ENCODE results near the gene CACNA1H. TPM values are rescaled to one million over a fixed set of nuclear protein-coding genes. Genes with fewer than 3 reads are reported as not detected.
A peak's percentile ranks its signal among the peaks of the same experiment; 100 is the strongest.
"Not testable (repeated sequence)": the region's sequence is repeated elsewhere in the genome, so short reads cannot be mapped to it uniquely, and the experiment has no call there.

Gene CACNA1H
- total RNA-seq, 1 experiment from 2014 or later = 31.1 TPM

- DNase-seq (ENCODE audit: low read depth, low spot score); intact Hi-C loops (cut with micrococcal nuclease; ENCODE audit: unreplicated experiment); H3K27me3 ChIP-seq (ENCODE audit: control insufficient read depth, insufficient read depth, low read length); in situ Hi-C loops (cut with HindIII; ENCODE audit: low pct_unique_long_range_greater_than_20kb, low sequenced_read_pairs); H3K4me1 ChIP-seq (ENCODE audit: control insufficient read depth, insufficient read depth, low read length); H3K27ac ChIP-seq (ENCODE audit: low read length); H3K9me3 ChIP-seq (ENCODE audit: control insufficient read depth, insufficient read depth, low read depth, low read length); H3K36me3 ChIP-seq (ENCODE audit: control insufficient read depth, insufficient read depth, low read length); H3K4me3 ChIP-seq (ENCODE audit: low read depth in 2 of 2, low read length in 2 of 2); CTCF ChIA-PET; BruUV-seq (replicated peaks): not testable (repeated sequence)
- POLR2A ChIA-PET = interaction anchor here (0.6 kb wide), 1 partner anchor 135 kb away, joined by 4 read pairs; no protein-coding TSS in a partner anchor
- ATAC-seq = peak; percentile 66
Measured at GRCh38 chr16:1238909-1239308, 86.0 kb downstream of the CACNA1H start.

DNA sequence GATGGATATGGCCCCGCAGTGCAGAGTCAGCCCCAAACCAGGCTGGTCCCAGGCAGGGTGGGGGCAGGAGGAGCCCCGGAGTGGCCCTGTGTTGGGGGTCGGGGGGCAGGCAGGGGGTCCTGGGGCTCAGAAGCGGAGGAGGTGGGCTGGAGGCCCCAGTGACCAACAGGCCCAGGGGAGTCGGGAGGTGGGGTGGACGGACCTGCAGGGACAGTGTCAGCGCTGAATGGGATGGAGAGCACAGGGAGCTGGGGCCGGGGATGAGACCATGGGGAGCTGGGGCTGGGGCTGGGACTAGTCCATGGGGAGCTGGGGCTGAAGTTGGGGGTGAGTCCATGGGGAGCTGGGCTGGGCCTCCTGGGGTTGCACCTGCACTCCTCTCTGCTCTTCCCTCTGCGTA lies 86.7 kb downstream of the CACNA1H start:
- H3K36me3 ChIP-seq (ENCODE audit: control insufficient read depth, insufficient read depth, low read length); in situ Hi-C loops (cut with HindIII; ENCODE audit: low pct_unique_long_range_greater_than_20kb, low sequenced_read_pairs); H3K9me3 ChIP-seq (ENCODE audit: control insufficient read depth, insufficient read depth, low read depth, low read length); H3K27ac ChIP-seq (ENCODE audit: low read length); H3K4me3 ChIP-seq (ENCODE audit: low read depth in 2 of 2, low read length in 2 of 2); ATAC-seq; BruUV-seq (replicated peaks); H3K27me3 ChIP-seq (ENCODE audit: control insufficient read depth, insufficient read depth, low read length); intact Hi-C loops (cut with micrococcal nuclease; ENCODE audit: unreplicated experiment); H3K4me1 ChIP-seq (ENCODE audit: control insufficient read depth, insufficient read depth, low read length); DNase-seq (ENCODE audit: low read depth, low spot score): not testable (repeated sequence)
- ChIA-PET CTCF (interaction anchor here (0.6 kb wide), 1 partner anchor 61 kb away, joined by 3 read pairs; no protein-coding TSS in a partner anchor), POLR2A (interaction anchor here (0.7 kb wide), 1 partner anchor 19 kb away, joined by 3 read pairs; no protein-coding TSS in a partner anchor)

GRCh38 chr16:1240436-1240835 lies 87.5 kb downstream of the CACNA1H start, which contains the start of gene TPSAB1:
Gene TPSAB1 (plus strand): TSS chr16:1240705. CDS start chr16:1240939, 234 bp downstream.
- CTCF ChIA-PET; POLR2A ChIA-PET; H3K27me3 ChIP-seq (ENCODE audit: control insufficient read depth, insufficient read depth, low read length); ATAC-seq; intact Hi-C loops (cut with micrococcal nuclease; ENCODE audit: unreplicated experiment); H3K27ac ChIP-seq (ENCODE audit: low read length); H3K4me3 ChIP-seq (ENCODE audit: low read depth in 2 of 2, low read length in 2 of 2); DNase-seq (ENCODE audit: low read depth, low spot score); H3K36me3 ChIP-seq (ENCODE audit: control insufficient read depth, insufficient read depth, low read length); H3K9me3 ChIP-seq (ENCODE audit: control insufficient read depth, insufficient read depth, low read depth, low read length); H3K4me1 ChIP-seq (ENCODE audit: control insufficient read depth, insufficient read depth, low read length); in situ Hi-C loops (cut with HindIII; ENCODE audit: low pct_unique_long_range_greater_than_20kb, low sequenced_read_pairs); BruUV-seq (replicated peaks): not testable (repeated sequence)

DNA sequence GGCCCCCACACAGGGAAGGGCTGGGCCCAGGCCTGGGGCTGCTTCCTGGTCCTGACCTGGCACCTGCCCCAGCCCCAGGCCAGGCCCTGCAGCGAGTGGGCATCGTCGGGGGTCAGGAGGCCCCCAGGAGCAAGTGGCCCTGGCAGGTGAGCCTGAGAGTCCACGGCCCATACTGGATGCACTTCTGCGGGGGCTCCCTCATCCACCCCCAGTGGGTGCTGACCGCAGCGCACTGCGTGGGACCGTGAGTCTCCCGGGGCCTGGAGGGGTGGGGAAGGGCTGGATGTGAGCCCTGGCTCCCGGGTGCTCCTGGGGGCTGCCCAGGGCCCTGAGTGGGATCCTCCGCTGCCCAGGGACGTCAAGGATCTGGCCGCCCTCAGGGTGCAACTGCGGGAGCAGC lies 88.2 kb downstream of the CACNA1H start:
- intact Hi-C loops (cut with micrococcal nuclease; ENCODE audit: unreplicated experiment); H3K9me3 ChIP-seq (ENCODE audit: control insufficient read depth, insufficient read depth, low read depth, low read length); H3K36me3 ChIP-seq (ENCODE audit: control insufficient read depth, insufficient read depth, low read length); H3K4me3 ChIP-seq (ENCODE audit: low read depth in 2 of 2, low read length in 2 of 2); CTCF ChIA-PET; H3K27ac ChIP-seq (ENCODE audit: low read length); H3K27me3 ChIP-seq (ENCODE audit: control insufficient read depth, insufficient read depth, low read length); DNase-seq (ENCODE audit: low read depth, low spot score); BruUV-seq (replicated peaks); ATAC-seq; POLR2A ChIA-PET; H3K4me1 ChIP-seq (ENCODE audit: control insufficient read depth, insufficient read depth, low read length); in situ Hi-C loops (cut with HindIII; ENCODE audit: low pct_unique_long_range_greater_than_20kb, low sequenced_read_pairs): not testable (repeated sequence)

DNA sequence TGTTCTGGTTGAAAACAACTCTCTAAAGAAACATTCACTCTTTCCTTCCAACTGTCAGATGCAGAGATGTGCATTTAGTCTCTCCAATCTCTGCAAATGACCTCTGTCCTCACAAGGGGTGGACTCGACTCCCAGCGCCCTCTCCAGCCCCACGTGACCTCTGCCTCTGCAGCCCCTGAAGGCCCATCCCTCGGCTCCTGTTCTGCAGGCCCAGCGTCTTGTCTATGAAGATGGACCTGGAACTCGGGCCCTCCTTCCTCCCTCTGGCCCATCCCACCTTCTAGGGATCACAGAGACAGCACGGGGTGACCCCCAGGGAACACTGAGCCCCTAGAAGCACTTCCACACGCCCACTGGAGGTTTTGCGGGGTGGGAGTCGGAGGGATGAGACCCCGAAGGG lies 90.5 kb downstream of the CACNA1H start:
- H3K36me3 ChIP-seq (ENCODE audit: control insufficient read depth, insufficient read depth, low read length); H3K4me1 ChIP-seq (ENCODE audit: control insufficient read depth, insufficient read depth, low read length); H3K27ac ChIP-seq (ENCODE audit: low read length); in situ Hi-C loops (cut with HindIII; ENCODE audit: low pct_unique_long_range_greater_than_20kb, low sequenced_read_pairs); intact Hi-C loops (cut with micrococcal nuclease; ENCODE audit: unreplicated experiment); CTCF ChIA-PET; POLR2A ChIA-PET; H3K27me3 ChIP-seq (ENCODE audit: control insufficient read depth, insufficient read depth, low read length); DNase-seq (ENCODE audit: low read depth, low spot score); H3K9me3 ChIP-seq (ENCODE audit: control insufficient read depth, insufficient read depth, low read depth, low read length); H3K4me3 ChIP-seq (ENCODE audit: low read depth in 2 of 2, low read length in 2 of 2); ATAC-seq; BruUV-seq (replicated peaks): not testable (repeated sequence)

- H3K36me3 ChIP-seq (ENCODE audit: control insufficient read depth, insufficient read depth, low read length); DNase-seq (ENCODE audit: low read depth, low spot score); CTCF ChIA-PET; H3K27me3 ChIP-seq (ENCODE audit: control insufficient read depth, insufficient read depth, low read length); H3K4me1 ChIP-seq (ENCODE audit: control insufficient read depth, insufficient read depth, low read length); ATAC-seq; H3K27ac ChIP-seq (ENCODE audit: low read length); in situ Hi-C loops (cut with HindIII; ENCODE audit: low pct_unique_long_range_greater_than_20kb, low sequenced_read_pairs); POLR2A ChIA-PET; BruUV-seq (replicated peaks); H3K4me3 ChIP-seq (ENCODE audit: low read depth in 2 of 2, low read length in 2 of 2); H3K9me3 ChIP-seq (ENCODE audit: control insufficient read depth, insufficient read depth, low read depth, low read length); intact Hi-C loops (cut with micrococcal nuclease; ENCODE audit: unreplicated experiment): not testable (repeated sequence)
Measured at GRCh38 chr16:1243907-1244850, 91.3 kb downstream of the CACNA1H start.
